Left ventricle myocardium inferior (tissue), 1 donor: Measurements from ENCODE around the gene TIMP2. TPM values are rescaled to one million over a fixed set of nuclear protein-coding genes. Genes with fewer than 3 reads are reported as not detected.

Source experiments
- DNase-seq: peaks from one replicate; pipeline ENCODE4 v3.0.0-alpha.2; 2020
- H3K27ac ChIP-seq: fragments of 200-600 bp; replicated peaks from 2 replicates; pipeline ENCODE4 v1.8.0; 2021
- H3K27me3 ChIP-seq: fragments of 200-600 bp; 2 replicates; pipeline ENCODE4 v1.8.0; 2021; ENCODE audit warnings: low read depth
- H3K36me3 ChIP-seq: fragments of 200-600 bp; 2 replicates; pipeline ENCODE4 v1.8.0; 2021
- H3K4me1 ChIP-seq: fragments of 200-600 bp; 2 replicates; pipeline ENCODE4 v1.8.0; 2021
- H3K4me3 ChIP-seq: fragments of 200-600 bp; 2 replicates; pipeline ENCODE4 v1.8.0; 2021; ENCODE audit warnings: mild to moderate bottlenecking, moderate library complexity
- H3K9me3 ChIP-seq: fragments of 200-600 bp; replicated peaks from 2 replicates; pipeline ENCODE4 v1.8.0; 2021
- intact Hi-C: fragments of 100-400 bp; cut with micrococcal nuclease; formaldehyde crosslinking; loops from one replicate; pipeline ENCODE4 v1.11.0; 2022
- total RNA-seq: library from RNA; stranded (reverse); fragmentation: NEBNext Ultra II Directional; extraction: Animal tissue kit (Norgen Biotek cat#: 25700); gene quantifications from one replicate; pipeline ENCODE4 v1.2.1, GENCODE V29; 2021
- TF ChIP-seq, protein P1 (sequence below): fragments of 200-600 bp; IDR thresholded peaks from 2 replicates; pipeline ENCODE4 v1.8.0; 2021; ENCODE audit warnings: antibody characterized with exemption, mild to moderate bottlenecking, borderline replicate concordance
- donor health status: DM: no; HTN: yes; CAD: no; lungs with severe emphysema.

TIMP2 gene
- total RNA-seq, 1 donor from 2014 or later: 91.8 TPM

DNA sequence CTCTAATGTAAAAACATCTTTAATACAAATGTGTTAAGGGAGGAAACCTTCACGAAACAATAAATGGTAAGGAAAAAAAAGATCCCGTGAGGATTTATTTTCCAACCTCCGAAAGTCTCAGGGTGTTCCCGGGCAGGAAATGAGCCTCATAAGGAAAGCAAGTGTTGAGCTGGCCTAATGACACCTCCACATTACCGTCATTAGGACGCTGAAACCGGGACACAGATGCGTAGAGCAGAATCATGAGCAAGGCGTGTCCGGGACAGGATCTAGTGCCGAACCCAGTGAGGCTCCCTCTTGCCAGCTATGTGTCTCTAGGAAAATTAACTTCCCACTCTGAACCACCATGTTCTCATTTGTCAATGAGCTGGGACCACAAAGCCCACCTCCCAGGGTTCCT is 120.4 kb downstream of the TIMP2 start:
- Histone ChIP-seq H3K36me3 (peaks cover 80% of the 10 kb centered on the region), H3K27ac (peak overlapping the region; percentile 73), H3K9me3 (no peaks in the 10 kb centered on the region), H3K4me1 (peaks cover 24% of the 10 kb centered on the region), H3K27me3 (no peaks in the 10 kb centered on the region), H3K4me3 (no peak overlapping the region)
- intact Hi-C loops: no loop called here
- DNase-seq: no peak
- TF ChIP-seq, protein P1, sequence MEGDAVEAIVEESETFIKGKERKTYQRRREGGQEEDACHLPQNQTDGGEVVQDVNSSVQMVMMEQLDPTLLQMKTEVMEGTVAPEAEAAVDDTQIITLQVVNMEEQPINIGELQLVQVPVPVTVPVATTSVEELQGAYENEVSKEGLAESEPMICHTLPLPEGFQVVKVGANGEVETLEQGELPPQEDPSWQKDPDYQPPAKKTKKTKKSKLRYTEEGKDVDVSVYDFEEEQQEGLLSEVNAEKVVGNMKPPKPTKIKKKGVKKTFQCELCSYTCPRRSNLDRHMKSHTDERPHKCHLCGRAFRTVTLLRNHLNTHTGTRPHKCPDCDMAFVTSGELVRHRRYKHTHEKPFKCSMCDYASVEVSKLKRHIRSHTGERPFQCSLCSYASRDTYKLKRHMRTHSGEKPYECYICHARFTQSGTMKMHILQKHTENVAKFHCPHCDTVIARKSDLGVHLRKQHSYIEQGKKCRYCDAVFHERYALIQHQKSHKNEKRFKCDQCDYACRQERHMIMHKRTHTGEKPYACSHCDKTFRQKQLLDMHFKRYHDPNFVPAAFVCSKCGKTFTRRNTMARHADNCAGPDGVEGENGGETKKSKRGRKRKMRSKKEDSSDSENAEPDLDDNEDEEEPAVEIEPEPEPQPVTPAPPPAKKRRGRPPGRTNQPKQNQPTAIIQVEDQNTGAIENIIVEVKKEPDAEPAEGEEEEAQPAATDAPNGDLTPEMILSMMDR: no peak

DNA sequence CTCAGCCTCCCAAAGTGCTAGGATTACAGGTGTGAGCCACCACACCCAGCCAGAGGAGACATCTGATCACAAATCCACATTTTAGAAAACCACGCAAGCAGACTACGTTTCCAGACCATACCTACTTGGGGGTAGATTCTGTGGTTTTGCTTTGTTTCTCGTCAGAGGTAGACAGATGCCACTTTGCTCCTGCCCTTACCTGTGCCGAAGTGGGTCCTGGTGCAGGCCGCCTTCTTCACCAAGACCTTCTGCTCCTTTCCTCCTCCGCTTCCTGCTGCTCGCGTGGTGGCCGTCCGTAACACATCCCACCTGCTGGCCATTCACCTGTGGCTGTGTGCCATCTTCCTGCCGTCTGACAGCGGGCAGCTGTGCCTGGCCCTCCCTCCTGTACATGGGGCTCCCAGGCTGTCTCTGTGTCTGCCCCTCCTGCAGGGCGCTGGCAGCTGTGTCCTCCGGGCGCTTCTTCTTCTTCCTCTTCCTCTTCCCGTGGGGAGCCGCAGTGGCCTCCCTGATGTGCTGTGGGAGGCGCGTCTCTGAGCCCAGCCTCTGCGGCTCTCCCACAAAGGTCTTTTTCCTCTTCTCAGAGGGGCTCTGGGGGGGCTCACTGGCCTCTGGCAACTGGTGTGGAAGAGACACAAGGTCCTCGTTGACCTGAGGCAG is 121.9 kb downstream of the TIMP2 start:
- TF ChIP-seq, protein P1: no peak
- no peak overlapping the region for H3K4me3 ChIP-seq
- no peak overlapping the region for H3K27ac ChIP-seq
- H3K4me1 ChIP-seq: peaks cover 24% of the 10 kb centered on the region
- H3K9me3 ChIP-seq: no peaks in the 10 kb centered on the region
- intact Hi-C loops: no loop called here
- no peak for DNase-seq
- H3K36me3 ChIP-seq: peaks cover 78% of the 10 kb centered on the region
- H3K27me3 ChIP-seq: no peaks in the 10 kb centered on the region

Other genes starting within 250 kb of the TIMP2 start
- 28.9 TPM for gene CYTH1, start 143.1 kb downstream of the TIMP2 start, total RNA-seq
- 19.4 TPM for gene USP36, start 84.6 kb downstream of the TIMP2 start, total RNA-seq
- 0.55 TPM for gene CEP295NL, start 22.2 kb downstream of the TIMP2 start, total RNA-seq
- gene LGALS3BP, start 54.5 kb upstream of the TIMP2 start, total RNA-seq: 585 TPM
- gene CANT1, start 84.4 kb upstream of the TIMP2 start, total RNA-seq: 24.2 TPM
- 146 TPM for gene C1QTNF1, start 98.8 kb upstream of the TIMP2 start, total RNA-seq
- 31.5 TPM for gene ENGASE, start 149.4 kb upstream of the TIMP2 start, total RNA-seq